B cell (primary cell): ENCODE measurements around the gene OTOP3.

ENCODE experiments used
- EZH2 ChIP-seq: IDR thresholded peaks from 2 replicates; pipeline ENCODE4 v1.6.1; 2012; ENCODE audit warnings: borderline replicate concordance, low read depth, mild to moderate bottlenecking, moderate library complexity, low read length; ENCODE audit not compliant: insufficient read depth, poor library complexity, severe bottlenecking
- TF ChIP-seq, protein P1 (sequence below): fragments of 200-600 bp; IDR thresholded peaks from one replicate; pipeline ENCODE4 v1.8.0; 2022; ENCODE audit warnings: antibody characterized with exemption, mild to moderate bottlenecking

DNA sequence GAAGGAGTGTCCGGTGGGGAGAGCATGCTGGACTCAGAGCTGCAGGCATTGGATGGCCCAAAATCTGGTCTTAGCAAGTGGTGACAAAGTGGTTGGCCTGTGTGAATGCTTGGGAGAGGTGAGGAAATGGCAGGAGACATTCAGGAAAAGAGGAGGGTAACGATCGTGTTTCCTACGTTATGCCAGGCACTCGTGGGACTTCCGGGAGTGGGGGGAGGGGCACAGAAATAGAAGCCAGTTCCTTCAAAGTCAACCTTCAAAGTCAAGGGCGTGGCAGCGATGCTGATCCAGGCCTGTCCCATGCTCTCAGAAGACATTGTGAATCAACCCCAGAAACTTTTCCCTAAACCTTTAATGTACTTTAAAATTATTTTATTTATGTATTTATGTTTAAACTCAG, 3.8 kb downstream of the OTOP3 start:
- TF ChIP-seq, protein P1, sequence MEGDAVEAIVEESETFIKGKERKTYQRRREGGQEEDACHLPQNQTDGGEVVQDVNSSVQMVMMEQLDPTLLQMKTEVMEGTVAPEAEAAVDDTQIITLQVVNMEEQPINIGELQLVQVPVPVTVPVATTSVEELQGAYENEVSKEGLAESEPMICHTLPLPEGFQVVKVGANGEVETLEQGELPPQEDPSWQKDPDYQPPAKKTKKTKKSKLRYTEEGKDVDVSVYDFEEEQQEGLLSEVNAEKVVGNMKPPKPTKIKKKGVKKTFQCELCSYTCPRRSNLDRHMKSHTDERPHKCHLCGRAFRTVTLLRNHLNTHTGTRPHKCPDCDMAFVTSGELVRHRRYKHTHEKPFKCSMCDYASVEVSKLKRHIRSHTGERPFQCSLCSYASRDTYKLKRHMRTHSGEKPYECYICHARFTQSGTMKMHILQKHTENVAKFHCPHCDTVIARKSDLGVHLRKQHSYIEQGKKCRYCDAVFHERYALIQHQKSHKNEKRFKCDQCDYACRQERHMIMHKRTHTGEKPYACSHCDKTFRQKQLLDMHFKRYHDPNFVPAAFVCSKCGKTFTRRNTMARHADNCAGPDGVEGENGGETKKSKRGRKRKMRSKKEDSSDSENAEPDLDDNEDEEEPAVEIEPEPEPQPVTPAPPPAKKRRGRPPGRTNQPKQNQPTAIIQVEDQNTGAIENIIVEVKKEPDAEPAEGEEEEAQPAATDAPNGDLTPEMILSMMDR = no peak
- no peak for TF ChIP-seq EZH2
